GM19397 (cell line): Measurements from ENCODE around the gene RPS16.
"Not testable (repeated sequence)": the region's sequence is repeated elsewhere in the genome, so short reads cannot be mapped to it uniquely, and the experiment has no call there.

ENCODE experiments used
- ATAC-seq: cut with Tn5 transposase; IDR thresholded peaks from one replicate; pipeline ENCODE4 v1.9.1; 2021; ENCODE audit warnings: mild to moderate bottlenecking, moderate library complexity; ENCODE audit not compliant: unreplicated experiment

The RPS16 gene

DNA sequence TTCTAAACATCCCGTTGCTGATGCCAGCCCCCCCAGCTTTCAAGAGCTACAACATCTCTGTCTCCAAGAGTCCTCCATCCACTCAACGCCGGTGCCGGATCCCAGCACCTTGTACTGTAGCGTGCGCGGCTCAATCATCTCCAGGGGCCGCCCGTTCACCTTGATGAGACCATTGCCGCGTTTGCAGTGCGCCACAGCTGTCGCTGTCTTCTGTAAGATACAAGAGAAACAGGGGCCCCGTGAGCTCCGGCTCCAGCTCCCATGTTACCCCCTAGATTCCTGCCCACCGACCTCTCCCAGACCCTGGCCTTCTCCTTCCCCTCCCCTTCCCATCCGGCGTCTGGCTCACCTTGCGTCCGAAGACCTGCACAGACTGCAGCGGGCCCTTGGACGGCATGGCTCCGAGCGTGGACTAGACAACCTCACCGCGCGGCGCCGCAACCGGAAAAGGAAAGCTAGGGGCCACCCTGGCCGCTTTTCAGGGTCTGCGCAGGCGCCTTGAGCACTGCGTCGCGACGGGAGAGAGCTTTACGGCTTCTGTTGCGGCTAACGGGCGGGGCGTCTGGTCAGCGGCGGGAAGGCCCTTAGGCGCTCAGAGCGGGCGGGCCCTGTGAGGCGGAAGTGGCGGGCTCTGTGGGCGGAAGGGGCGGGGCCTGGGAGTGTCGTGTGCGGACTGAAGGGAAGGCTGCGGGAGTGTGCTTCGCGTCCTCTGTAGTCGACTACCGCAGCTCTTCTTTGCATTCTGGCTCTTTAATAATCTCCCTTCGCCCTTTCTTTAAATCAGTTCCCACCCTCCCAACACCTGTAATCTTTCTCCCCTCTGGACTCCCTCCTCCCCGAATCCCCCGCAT is at the start of gene RPS16:
Gene RPS16 (minus strand): TSS at position 451 of the 851 bp plus-strand sequence. CDS start 54 bp downstream, at position 397.
- ATAC-seq = peak; percentile 84

DNA sequence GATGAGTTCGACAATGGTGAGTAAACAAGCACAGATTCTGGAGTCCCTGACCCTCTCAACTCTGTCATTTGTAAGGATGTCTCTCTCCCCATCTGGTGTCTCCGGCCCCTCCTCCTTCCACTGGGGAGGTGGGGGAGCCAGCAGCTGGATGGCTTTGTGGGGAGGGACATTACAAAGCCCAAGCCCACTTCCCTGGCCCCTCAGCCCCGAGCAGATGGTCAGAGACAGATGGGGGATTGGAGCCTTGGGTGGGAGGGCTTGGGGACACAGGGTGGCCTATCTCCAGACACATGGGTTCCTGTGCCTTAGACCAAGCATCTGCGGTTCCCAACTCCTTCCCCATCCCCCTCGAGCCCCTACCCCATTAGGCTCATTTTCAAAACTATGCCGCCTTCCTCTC is 47.4 kb upstream of the RPS16 start:
- no peak for ATAC-seq

DNA sequence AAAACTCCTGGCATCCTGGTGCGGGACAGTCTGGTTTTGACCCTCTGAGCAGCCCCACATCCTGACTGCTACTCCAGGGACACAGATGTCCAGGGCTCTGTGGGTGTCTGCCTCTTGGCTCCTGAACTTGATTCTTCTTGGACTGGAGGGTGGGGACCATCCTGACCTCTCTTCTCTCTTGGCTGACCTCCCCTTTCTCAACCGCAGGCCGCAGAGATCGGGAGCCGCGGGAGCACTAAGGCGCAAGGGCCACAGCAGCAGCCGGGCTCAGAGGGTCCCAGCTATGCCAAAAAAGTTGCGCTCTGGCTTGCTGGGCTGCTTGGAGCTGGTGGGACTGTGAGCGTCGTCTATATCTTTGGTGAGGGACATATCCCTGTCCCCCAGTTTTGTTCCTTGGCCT is 45.9 kb upstream of the RPS16 start:
- ATAC-seq = no peak

DNA sequence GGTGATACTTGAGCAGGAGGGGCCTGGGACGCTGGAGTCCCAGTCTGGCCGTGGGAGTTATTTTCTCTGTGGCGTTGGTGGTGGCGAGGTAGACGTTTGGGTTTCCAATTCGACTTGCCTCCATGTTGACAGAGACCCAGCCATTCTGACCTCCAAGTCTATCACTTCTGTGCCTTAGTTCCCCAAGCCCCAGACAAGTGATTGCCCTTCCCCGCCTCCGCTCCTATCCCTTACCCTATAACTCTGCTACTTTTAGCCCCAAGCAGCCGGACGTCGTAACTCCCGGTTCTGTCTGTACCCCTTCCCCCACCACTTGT is 45.4 kb upstream of the RPS16 start:
- ATAC-seq = no peak

DNA sequence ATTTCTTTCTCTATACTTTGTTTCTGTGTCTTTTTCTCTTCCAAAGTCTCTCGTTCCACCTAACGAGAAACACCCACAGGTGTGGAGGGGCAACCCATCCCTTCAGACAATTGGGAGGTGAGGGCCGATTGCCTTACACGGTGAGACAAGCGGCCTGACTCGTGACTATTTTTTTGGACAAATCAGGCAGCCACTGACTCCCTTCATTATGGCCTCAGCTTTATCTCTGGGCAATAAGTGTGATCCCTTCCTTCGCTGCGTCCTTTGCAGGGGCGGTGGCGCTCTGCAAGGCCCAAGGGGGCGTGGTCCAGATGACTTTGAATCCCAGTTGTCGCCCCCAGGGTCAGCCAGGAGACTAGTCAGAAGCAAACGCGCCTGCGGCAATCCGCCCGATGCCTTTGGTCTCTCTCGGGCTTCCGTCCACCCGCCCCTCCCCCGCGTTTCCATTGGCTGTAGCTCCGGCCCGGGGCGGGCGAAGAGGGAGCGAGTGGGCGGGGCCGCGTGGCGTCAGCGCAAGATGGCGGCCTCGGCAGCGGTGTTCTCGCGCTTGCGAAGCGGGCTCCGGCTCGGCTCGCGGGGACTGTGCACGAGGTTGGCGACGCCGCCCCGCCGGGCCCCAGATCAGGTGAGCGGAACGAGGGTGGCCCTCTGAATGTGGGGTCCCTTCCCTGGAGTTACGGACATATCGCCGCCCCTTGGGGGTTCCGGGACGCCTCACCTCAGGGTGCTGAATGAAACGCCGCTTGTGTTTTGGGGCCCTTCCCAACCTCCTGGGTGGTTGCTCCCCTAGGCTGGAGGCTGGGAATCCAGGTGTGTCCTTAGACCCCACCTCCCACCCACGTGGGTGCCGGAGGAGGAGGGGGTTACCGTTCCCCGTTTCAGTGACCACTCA is 44.8 kb upstream of the RPS16 start, which contains the start of gene TIMM50:
Gene TIMM50 (plus strand): TSS at position 502 of the 892 bp plus-strand sequence. CDS start 16 bp downstream, at position 518.
- ATAC-seq = peak; percentile 93

GRCh38 chr19:39479916-39480315 is 44.2 kb upstream of the RPS16 start:
- no peak for ATAC-seq

DNA sequence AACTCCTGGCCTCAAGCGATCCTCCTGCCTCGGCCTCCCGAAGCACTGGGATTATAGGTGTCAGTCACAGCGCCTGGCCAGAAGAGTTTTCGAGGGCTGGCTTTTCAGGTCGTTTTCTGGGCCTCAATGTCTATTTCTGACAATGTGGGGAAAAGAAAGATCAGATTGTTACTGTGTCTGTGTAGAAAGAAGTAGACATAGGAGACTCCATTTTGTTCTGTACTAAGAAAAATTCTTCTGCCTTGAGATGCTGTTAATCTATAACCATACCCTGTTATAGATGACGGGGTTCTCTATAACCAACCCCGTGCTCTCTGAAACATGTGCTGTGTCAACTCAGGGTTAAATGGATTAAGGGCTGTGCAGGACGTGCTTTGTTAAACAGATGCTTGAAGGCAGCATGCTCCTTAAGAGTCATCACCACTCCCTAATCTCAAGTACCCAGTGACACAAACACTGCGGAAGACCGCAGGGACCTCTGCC is 43.6 kb upstream of the RPS16 start:
- not testable (repeated sequence) for ATAC-seq

DNA sequence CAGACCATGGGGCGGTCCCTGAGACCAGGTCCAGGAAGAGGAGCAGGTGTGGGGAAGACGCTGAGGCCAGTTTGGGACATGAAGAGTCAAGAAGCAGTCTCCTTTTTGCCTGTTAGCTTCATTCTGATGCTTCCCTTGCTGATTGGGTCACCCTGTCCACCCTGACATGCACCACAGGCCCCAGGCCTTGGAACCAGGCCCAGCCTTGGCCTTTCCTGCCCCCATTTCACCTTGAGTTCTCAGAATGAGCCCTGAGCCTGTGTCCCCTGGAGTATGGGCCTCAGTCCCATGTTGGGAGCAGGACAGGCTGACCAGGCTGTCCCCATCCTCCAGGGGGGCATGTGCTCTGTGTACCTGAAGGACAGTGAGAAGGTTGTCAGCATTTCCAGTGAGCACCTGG is 40.0 kb upstream of the RPS16 start:
- no peak for ATAC-seq

DNA sequence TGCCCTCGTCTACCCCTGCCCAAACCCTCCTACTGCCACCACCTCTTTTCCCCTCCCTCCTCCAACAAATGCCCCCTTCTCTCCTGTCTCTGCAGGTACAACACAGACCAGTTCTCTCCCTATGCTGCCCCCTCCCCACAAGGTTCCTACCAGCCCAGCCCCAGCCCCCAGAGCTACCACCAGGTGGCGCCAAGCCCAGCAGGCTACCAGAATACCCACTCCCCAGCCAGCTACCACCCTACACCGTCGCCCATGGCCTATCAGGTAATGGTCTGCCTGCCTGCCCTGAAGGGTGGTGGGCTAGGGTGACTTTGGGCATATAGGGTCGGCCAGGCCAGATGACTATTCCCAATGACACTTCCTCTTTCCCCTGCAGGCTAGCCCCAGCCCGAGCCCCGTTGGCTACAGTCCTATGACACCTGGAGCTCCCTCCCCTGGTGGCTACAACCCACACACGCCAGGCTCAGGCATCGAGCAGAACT is 38.4 kb upstream of the RPS16 start:
- ATAC-seq = no peak

GRCh38 chr19:39473443-39473960 is 37.8 kb upstream of the RPS16 start:
- no peak for ATAC-seq

DNA sequence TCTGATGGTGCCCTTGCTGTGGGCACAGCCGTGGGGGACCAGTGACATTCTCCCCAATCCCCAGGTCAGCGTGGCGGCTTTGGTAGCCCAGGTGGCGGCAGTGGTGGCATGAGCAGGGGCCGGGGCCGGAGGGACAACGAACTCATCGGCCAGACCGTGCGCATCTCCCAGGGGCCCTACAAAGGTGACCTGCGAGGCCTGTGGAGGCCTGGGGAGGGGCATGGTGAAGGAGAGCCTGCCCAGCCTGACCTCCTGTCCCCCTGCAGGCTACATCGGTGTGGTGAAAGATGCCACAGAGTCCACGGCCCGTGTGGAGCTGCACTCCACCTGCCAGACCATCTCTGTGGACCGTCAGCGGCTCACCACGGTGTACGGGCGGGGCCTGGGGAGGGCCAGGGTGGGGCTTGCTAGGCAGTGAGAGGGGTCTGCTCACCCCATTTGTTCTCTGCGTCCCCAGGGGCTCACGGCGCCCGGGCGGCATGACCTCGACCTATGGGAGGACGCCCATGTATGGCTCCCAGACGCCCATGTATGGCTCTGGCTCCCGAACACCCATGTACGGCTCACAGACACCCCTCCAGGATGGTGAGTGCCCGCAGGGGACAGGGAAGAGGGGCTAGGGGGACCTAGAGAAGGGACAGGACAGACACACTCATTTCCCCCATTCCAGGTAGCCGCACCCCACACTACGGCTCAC is 37.1 kb upstream of the RPS16 start:
- no peak for ATAC-seq

DNA sequence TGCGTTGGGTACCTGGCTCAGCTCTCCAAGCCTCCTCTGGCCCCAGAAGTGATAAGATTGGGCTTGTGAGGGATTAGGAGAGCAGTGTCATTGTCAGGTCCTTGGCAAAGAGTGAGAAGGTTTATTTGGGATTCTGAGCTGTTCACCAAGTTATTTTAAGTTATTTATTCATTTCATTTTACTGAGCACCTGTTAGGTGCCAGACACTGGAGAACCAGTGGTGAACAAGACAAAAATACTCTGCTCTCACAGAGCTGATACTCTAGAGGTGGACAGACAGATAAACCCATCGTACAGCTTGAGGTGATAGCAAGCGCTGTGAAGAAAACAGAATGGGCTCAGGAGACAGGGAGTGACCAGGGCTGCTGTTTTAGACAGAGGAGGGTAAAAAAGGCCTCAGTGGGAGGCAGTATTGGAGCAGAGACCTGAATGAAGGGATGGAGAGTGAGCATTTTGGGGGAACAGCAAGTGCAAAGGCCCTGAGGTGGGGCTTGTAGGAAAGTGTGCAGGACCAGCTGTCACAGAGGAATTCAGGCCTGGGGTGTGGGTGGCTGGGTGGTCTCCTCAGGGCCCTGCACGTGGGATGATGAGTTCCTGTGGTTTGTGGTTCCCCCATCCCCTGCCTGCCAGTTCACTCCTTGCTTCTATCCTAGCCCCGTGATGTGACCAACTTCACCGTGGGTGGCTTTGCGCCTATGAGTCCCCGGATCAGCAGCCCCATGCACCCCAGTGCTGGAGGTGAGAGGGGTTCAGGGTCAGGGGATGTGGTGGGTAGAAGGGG is 36.2 kb upstream of the RPS16 start:
- no peak for ATAC-seq

GRCh38 chr19:39470724-39471339 is 35.1 kb upstream of the RPS16 start:
- ATAC-seq = no peak

GRCh38 chr19:39469567-39469966 is 33.8 kb upstream of the RPS16 start:
- no peak for ATAC-seq

GRCh38 chr19:39469036-39469435 is 33.3 kb upstream of the RPS16 start:
- no peak for ATAC-seq

GRCh38 chr19:39467941-39468340 is 32.2 kb upstream of the RPS16 start:
- no peak for ATAC-seq

DNA sequence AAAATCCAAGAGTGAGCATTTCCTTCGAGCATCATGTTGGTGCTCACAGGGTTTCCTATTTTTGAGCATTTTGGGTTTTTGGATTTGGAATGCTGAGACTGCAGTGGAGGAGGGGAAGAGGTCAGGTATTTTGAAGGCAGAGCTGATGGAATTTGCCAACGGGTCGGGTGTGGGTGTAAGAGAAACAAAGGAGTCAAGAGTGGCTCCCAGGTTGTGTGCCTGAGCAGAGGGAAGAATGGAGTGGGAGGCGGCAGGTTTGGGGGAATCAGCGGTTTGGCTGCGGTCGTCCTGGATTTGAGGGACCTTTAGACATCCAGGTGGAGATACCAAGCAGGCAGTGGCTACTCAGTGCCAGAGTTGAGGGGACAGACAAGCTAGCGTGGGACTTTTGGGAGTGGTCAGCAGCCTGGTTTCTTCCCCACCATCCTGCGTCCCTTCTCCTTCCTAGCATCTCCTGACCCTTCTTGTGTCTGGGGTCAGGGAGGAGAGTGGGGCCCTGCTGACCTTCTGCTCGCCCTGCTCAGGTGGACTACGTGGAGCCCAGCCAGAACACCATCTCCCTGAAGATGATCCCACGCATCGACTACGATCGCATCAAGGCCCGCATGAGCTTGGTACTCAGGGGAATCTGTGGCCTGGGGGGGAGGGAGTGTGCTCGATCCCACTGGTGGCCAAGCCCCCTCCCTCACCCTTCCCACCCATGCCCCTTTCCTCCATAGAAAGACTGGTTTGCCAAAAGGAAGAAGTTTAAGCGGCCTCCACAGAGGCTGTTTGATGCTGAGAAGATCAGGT is 30.4 kb upstream of the RPS16 start:
- ATAC-seq = no peak

DNA sequence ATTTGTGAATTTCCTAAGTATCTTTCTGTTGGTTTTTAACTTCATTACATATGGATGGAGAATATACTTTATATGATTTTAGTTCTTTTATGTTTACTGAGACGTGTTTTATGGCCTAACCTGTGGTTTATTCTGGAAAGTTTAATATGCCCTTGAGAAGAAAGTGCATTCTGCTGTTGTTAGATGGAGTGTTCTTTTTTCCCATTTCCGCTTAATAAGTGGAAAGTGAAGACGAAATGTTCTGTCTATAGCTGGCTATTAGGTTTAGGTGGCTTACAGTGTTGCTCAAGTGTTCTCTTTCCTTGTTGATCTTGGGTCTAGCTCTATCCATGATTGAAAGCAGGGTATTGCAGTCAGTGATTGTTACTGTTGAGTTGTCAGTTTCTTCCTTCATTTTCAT is 27.7 kb upstream of the RPS16 start:
- no peak for ATAC-seq

DNA sequence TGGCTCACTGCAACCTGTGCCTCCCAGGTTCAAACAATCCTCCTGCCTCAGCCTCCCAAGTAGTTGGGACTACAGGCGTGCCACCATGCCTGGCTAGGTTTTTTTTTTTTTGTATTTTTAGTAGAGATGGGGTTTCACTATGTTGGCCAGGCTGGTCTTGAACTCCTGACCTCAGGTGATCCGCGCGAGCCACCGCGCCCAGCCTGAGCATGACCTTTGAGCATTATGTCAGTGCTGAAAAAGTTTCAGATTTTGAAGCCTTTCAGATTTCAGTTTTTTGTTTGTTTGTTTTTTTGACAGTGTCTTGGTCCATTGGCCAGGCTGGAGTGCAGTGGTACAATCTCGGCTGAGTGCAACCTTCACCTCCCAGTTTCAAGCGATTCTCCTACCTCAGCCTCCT is 15.5 kb upstream of the RPS16 start:
- not testable (repeated sequence) for ATAC-seq
